ENCODE data around the gene FRAS1.

FRAS1 gene

DNA sequence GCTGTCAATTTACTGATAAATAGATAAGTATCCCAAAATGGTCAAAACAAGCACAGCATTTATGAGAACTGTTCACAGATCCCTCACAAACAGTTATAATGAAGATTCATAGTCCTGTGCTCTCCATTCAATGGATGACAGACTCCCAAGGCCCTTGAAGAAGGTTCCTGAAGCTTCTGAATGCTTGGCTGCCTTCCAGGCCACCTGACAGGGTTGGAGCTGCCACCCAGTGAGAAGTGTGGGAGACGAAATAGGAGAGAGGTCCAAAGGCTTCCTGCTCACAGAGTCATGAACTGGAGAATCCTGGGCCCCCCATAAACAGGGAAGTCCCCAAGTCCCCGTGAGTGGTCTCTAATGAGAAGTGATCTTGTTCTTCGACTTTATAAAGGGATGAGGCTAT is 468.4 kb downstream of the FRAS1 start:
- DNase-seq (ENCODE audit: low read depth): no peak
- TF ChIP-seq, protein P1, sequence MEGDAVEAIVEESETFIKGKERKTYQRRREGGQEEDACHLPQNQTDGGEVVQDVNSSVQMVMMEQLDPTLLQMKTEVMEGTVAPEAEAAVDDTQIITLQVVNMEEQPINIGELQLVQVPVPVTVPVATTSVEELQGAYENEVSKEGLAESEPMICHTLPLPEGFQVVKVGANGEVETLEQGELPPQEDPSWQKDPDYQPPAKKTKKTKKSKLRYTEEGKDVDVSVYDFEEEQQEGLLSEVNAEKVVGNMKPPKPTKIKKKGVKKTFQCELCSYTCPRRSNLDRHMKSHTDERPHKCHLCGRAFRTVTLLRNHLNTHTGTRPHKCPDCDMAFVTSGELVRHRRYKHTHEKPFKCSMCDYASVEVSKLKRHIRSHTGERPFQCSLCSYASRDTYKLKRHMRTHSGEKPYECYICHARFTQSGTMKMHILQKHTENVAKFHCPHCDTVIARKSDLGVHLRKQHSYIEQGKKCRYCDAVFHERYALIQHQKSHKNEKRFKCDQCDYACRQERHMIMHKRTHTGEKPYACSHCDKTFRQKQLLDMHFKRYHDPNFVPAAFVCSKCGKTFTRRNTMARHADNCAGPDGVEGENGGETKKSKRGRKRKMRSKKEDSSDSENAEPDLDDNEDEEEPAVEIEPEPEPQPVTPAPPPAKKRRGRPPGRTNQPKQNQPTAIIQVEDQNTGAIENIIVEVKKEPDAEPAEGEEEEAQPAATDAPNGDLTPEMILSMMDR (IDR thresholded peaks at IDR 0.05; ENCODE audit: low read depth, low read length, missing control alignments): no peak
- no peak overlapping the region for H3K4me3 ChIP-seq (ENCODE audit: low read depth, low read length)

- TF ChIP-seq, protein P1 (IDR thresholded peaks at IDR 0.05; ENCODE audit: low read depth, low read length, missing control alignments): no peak
- DNase-seq (ENCODE audit: low read depth): no peak
- H3K4me3 ChIP-seq (ENCODE audit: low read depth, low read length): no peak overlapping the region
Measured at GRCh38 chr4:78527103-78527502, 470.0 kb downstream of the FRAS1 start.

DNA sequence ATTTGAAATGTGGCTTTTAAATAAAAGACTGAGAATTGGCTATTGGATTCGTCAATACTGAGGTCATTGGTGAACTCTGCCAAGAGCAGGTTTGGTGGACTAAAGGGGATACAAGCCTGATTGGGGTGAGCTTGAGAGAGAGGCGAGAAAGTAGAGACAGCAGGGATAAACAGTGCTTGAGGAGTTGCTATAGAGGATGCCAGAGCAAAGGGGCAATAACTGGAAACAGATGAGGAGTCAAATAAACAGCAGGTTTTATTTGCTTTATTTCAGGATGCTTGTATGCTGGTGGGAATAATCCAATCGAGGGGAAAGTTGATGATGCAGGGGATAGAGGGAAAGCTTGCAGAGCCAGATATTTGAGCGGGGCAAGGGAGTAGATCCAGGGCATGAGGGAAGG is 470.4 kb downstream of the FRAS1 start:
- TF ChIP-seq, protein P1 (IDR thresholded peaks at IDR 0.05; ENCODE audit: low read depth, low read length, missing control alignments): no peak
- H3K4me3 ChIP-seq (ENCODE audit: low read depth, low read length): no peak overlapping the region
- no peak for DNase-seq (ENCODE audit: low read depth)

DNA sequence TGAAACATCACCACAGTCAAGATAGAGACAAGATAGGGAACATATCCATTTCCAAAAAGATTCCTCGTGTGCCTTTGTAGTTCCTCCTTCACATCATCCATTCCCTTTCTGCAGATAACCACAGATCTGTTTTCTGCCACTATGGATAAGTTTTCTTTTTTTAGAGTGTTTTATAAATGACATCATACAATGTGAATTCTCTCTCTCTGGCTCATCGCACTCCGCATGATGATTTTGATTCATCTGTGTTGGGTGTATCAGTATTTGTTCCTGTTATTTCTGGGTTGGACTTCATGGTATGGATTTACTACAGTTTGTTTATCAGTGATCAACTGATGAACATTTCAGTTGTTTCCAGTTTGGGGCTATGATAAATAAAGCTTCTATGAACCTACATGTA is 471.2 kb downstream of the FRAS1 start:
- DNase-seq (ENCODE audit: low read depth): no peak
- H3K4me3 ChIP-seq (ENCODE audit: low read depth, low read length): no peak overlapping the region
- TF ChIP-seq, protein P1 (IDR thresholded peaks at IDR 0.05; ENCODE audit: low read depth, low read length, missing control alignments): no peak

DNA sequence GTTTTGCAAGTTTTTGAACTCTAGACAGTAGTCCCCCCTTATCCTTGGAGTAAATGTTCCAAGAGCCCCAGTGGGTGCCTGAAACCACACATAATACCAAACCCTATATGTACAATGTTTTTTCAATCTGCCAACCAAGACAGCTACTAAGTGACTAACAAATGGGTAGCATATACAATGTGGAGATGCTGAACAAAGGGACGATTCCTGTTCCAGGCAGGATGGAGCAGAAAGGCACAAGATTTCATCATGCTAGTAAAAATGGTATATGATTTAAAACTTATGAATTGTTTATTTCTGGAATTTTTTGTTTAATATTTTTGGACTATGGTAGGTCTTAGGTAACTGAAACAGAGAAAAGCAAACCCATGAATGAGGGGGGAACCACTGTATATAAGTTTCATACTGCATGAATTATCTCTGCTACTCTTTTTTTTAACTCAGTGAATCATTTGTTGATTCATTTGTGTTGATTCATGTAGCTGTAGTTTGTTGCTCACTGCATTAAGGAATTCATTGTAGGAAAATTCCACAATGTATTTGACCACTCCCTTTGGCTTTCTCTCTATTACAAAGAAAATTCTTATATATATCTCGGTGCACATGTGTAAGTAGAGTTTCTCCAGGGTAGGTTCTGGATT is 472.6 kb downstream of the FRAS1 start:
- no peak overlapping the region for H3K4me3 ChIP-seq (ENCODE audit: low read depth, low read length)
- TF ChIP-seq, protein P1 (IDR thresholded peaks at IDR 0.05; ENCODE audit: low read depth, low read length, missing control alignments): no peak
- no peak for DNase-seq (ENCODE audit: low read depth)

DNA sequence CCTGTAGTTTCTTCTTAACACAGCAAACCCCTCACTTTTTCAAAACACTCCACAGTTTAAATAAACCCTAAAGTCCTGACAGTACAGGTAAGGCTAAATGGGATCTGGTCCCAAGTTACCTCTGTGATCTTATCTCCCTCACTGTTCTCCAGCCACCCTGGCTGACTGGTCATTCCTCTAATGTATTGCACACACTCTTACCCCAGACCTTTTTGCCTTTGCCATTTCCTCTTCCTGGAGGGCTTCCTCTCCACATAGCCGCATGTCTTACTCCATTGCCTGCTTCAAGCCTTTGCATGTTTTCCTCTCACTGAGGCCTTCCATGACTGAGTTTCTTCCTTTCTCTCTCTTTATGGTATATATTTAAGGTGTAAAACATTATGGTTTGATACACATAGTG is 474.9 kb downstream of the FRAS1 start:
- TF ChIP-seq, protein P1 (IDR thresholded peaks at IDR 0.05; ENCODE audit: low read depth, low read length, missing control alignments): no peak
- no peak for DNase-seq (ENCODE audit: low read depth)
- H3K4me3 ChIP-seq (ENCODE audit: low read depth, low read length): no peak overlapping the region

DNA sequence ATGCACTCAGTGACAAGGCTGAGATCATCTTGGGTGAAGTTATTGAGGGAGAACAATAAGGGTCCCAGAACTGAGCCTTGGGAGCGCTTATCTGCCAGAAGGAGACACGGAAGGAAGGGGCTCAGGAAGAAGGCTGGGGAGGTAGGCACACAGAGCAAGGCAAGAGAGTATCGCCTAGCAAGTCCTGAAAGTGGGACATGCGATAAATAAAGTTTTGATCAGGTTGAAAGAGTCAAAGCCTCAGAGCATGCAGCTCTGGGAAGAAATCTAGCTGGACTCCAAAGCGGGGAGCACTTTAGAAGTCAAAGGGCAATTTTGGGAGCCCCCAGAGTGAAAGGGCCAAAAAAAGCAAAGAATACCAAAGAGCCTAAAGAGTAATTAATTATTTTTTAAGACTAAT is 476.7 kb downstream of the FRAS1 start:
- TF ChIP-seq, protein P1 (IDR thresholded peaks at IDR 0.05; ENCODE audit: low read depth, low read length, missing control alignments): no peak
- H3K4me3 ChIP-seq (ENCODE audit: low read depth, low read length): no peak overlapping the region
- no peak for DNase-seq (ENCODE audit: low read depth)
